T follicular helper cell (primary cell): ENCODE results near the gene FAM47A.

Experiments used
- DNase-seq: peaks from one replicate; pipeline ENCODE4 v3.0.0-alpha.2; 2020; ENCODE audit warnings: low read depth
- total RNA-seq, 2 experiments: gene quantifications; one replicate each; lab custom pipeline; 2026; lab: John Stamatoyannopoulos, UW

Gene FAM47A
- 0 reads per million in 2 experiments for total RNA-seq

DNA sequence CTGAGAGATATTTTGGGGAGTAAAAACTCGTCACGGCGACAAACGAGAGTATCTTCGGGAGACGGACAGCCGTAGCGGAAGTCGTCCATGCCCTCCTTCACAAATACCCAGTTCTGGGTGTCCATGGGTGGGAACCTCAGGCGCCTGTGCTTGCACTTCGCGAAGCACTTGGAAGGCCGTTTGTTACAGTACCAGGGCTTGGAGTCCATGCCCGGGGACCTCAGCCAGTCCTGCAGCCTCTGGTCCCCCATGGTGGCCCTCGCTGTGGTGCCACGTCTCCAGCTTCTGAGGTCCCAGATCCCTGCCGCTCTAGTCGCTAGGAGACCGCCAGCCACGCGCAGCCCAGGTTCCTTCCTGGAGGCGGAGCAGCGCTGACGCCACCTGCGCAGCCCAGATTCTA lies at the start of gene FAM47A:
Gene FAM47A (minus strand): TSS at position 287 of the 400 bp plus-strand sequence. CDS start 36 bp downstream, at position 251.
- no peak for DNase-seq

DNA sequence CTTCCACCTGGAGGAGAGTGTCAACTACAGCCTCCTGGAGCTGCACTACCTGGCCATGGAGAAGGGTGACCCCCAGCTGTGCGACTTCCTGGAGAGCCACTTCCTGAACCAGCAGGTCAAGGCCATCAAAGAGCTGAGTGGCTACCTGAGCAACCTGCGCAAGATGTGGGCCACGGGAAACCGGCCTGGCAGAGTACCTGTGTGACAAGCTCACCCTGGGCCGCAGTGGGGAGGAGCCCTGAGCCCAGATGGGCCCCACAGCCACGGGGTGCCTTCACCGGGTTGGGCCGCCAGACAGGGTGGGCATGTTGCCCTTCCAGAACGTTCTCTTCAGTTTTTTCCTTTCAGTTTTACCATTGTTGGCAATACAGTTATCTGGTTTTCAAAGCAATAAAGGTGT lies 15.2 kb upstream of the FAM47A start:
- no peak for DNase-seq

GRCh38 chrX:34146906-34147305 lies 14.8 kb upstream of the FAM47A start:
- DNase-seq: no peak

DNA sequence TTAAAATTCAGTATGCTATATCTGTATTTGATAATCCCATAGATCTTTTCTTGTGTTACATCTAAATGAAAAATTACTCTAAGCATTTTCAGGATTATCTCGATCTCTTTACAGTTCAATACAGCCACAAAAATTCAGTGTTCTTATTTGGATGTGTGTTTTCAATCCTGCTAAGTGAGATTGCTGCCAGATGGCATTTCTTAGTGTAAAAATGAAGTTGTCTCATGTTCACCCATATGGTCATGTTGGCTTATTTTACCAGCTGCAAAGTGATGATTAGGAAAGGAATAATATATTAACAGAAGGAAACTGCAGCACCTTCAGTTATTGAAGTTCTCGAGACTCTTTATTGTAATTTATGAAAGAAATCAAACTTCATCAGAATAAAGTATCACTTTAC lies 12.1 kb upstream of the FAM47A start:
- no peak for DNase-seq

GRCh38 chrX:34140816-34141215 lies 8.7 kb upstream of the FAM47A start:
- no peak for DNase-seq

DNA sequence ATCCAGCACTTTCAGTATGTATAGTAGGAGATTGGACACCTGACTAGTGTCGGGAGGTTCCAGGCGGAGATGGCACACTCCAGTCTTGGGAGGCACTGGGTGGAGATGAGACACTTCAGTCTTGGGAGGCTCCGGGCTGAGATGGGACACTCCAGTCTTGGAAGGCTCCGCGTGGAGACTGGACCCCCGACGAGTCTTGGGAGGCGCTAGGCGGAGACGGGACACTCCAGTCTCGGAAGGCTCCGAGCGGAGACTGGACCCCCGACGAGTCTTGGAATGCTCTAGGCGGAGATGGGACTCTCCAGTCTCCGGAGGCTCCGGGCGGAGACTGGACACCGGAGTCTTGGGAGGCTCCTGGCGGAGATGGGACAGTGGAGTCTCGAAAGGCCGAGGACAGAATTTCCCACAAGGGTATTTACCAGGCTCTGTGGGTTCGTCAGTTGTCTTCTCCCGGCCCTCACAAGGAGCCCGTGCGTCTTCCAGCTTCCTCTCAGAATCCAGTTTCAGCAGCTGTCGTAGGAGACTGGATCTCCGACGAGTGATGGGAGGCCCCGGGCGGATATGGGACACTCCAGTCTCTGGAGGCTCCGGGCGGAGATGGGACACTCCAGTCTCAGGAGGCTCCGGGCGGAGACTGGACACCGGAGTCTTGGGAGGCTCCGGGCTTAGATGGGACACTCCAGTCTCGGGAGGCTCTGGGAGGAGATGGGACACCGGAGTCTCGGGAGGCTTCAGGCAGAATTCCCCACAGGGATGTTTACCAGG lies 952 bp downstream of the FAM47A start:
- DNase-seq: no peak

GRCh38 chrX:34130501-34130900 lies 1.6 kb downstream of the FAM47A start:
- DNase-seq: no peak

- no peak for DNase-seq
These were observed 6.1 kb downstream of the FAM47A start for GRCh38 chrX:34126011-34126410.

- no peak for DNase-seq
These were observed 13.0 kb downstream of the FAM47A start for GRCh38 chrX:34119122-34119521.

DNA sequence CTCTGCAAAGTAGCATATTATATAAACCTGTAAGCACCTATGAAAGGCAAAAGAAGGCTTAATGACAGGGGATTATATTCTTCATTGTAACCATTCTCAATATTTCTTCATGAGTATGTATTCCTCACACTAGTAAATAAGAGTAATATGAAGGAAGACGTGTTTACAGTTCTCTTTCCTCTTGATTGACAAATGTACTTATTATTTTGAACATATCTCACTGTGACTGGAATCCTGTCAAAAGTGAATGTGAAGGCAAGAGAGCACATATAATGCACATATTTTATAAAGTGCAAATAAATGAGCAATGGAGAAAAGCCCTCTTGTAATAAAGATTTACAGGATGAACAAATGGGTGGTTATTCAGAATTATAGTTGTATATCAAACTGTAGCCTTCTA lies 19.7 kb downstream of the FAM47A start:
- DNase-seq: no peak
